HL-60 (cell line): ENCODE data around the gene ELN.

Experiments
- DNase-seq, 2 experiments: peaks; one replicate each; pipeline ENCODE4 v3.0.0-alpha.2; 2010 to 2020; ENCODE audit warnings: low read depth in 1 of 2, low spot score in 1 of 2
- H3K27ac ChIP-seq: fragments of 250-450 bp; sonication (Bioruptor Pico); replicated peaks from 2 replicates; pipeline ENCODE4 v1.5.1; 2020; ENCODE audit warnings: mild to moderate bottlenecking, moderate library complexity
- H3K27me3 ChIP-seq: fragments of 250-450 bp; sonication (Bioruptor Pico); 2 replicates; pipeline ENCODE4 v1.5.1; 2021; ENCODE audit warnings: mild to moderate bottlenecking, moderate library complexity; ENCODE audit not compliant: insufficient read depth, poor library complexity, severe bottlenecking
- H3K4me3 ChIP-seq: replicated peaks from 2 replicates; pipeline ENCODE4 v1.5.1; 2011; ENCODE audit warnings: mild to moderate bottlenecking, control low read depth, low read length; ENCODE audit not compliant: insufficient read depth
- GABPA ChIP-seq: IDR thresholded peaks from 2 replicates; pipeline ENCODE4 v1.6.1; 2012; ENCODE audit warnings: low read depth
- POLR2AphosphoS5 ChIP-seq: IDR thresholded peaks from 2 replicates; pipeline ENCODE4 v1.6.1; 2012; ENCODE audit warnings: low read depth
- SPI1 ChIP-seq: IDR thresholded peaks from 2 replicates; pipeline ENCODE4 v1.6.1; 2012; ENCODE audit warnings: low read depth, mild to moderate bottlenecking, borderline replicate concordance
- TF ChIP-seq, protein P1 (sequence below): IDR thresholded peaks from one replicate; pipeline ENCODE4 v1.5.1; 2011; ENCODE audit warnings: low read length, control low read depth, inconsistent platforms; ENCODE audit not compliant: insufficient read depth
- TF ChIP-seq, protein P2 (sequence below): IDR thresholded peaks from 2 replicates; pipeline ENCODE4 v1.6.1; 2012; ENCODE audit warnings: low read depth; ENCODE audit not compliant: insufficient replicate concordance

Gene ELN

GRCh38 chr7:74069086-74069541, 41.1 kb downstream of the ELN start:
- TF ChIP-seq POLR2AphosphoS5 (no peak), SPI1 (no peak), GABPA (no peak)
- TF ChIP-seq, protein P1, sequence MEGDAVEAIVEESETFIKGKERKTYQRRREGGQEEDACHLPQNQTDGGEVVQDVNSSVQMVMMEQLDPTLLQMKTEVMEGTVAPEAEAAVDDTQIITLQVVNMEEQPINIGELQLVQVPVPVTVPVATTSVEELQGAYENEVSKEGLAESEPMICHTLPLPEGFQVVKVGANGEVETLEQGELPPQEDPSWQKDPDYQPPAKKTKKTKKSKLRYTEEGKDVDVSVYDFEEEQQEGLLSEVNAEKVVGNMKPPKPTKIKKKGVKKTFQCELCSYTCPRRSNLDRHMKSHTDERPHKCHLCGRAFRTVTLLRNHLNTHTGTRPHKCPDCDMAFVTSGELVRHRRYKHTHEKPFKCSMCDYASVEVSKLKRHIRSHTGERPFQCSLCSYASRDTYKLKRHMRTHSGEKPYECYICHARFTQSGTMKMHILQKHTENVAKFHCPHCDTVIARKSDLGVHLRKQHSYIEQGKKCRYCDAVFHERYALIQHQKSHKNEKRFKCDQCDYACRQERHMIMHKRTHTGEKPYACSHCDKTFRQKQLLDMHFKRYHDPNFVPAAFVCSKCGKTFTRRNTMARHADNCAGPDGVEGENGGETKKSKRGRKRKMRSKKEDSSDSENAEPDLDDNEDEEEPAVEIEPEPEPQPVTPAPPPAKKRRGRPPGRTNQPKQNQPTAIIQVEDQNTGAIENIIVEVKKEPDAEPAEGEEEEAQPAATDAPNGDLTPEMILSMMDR: no peak
- TF ChIP-seq, protein P2, sequence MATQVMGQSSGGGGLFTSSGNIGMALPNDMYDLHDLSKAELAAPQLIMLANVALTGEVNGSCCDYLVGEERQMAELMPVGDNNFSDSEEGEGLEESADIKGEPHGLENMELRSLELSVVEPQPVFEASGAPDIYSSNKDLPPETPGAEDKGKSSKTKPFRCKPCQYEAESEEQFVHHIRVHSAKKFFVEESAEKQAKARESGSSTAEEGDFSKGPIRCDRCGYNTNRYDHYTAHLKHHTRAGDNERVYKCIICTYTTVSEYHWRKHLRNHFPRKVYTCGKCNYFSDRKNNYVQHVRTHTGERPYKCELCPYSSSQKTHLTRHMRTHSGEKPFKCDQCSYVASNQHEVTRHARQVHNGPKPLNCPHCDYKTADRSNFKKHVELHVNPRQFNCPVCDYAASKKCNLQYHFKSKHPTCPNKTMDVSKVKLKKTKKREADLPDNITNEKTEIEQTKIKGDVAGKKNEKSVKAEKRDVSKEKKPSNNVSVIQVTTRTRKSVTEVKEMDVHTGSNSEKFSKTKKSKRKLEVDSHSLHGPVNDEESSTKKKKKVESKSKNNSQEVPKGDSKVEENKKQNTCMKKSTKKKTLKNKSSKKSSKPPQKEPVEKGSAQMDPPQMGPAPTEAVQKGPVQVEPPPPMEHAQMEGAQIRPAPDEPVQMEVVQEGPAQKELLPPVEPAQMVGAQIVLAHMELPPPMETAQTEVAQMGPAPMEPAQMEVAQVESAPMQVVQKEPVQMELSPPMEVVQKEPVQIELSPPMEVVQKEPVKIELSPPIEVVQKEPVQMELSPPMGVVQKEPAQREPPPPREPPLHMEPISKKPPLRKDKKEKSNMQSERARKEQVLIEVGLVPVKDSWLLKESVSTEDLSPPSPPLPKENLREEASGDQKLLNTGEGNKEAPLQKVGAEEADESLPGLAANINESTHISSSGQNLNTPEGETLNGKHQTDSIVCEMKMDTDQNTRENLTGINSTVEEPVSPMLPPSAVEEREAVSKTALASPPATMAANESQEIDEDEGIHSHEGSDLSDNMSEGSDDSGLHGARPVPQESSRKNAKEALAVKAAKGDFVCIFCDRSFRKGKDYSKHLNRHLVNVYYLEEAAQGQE: no peak
- no peaks in the 10 kb centered on the region for H3K27me3 ChIP-seq
- no peak overlapping the region for H3K27ac ChIP-seq
- H3K4me3 ChIP-seq: no peak overlapping the region
- no peak for DNase-seq

DNA sequence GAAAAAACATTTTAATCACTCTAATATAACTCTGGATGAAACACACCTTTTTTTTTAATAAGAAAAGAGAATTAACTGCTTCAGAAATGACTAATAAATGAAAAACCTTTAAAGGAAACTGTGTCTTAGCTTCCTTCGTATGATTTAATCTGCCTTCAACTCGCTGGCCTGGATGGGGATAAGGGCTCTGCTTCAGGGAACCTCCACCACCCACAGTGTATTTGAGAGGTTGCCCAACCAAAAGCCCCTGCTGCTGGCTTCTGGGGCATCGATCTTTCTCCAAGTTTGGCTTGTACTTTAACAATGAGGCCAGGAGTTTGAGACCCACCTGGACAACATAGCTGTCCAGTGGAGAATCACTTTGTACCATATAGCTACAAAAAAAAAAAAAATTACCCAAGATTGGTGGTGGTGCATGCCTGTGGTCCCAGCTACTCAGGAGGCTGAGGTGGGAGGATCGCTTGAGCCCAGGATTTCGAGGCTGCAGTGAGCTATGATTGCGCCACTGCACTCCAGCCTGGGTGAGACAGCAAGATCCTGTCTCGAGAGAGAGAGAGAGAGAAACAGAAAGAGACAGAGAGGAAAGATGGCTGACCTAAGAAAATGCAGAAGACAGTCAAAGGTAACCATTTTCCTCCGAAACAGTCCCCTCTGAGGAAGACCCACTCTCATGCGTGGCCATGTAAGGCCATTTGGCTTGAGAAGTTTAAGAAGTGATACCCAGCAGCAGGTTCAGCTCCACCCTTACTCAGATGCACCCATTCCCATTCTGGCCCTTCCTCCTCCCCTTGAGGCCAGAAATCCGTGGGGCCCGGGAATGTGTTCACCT, 42.0 kb downstream of the ELN start:
- Histone ChIP-seq H3K4me3 (no peak overlapping the region), H3K27ac (no peak overlapping the region), H3K27me3 (no peaks in the 10 kb centered on the region)
- DNase-seq: no peak
- TF ChIP-seq, protein P1: no peak

DNA sequence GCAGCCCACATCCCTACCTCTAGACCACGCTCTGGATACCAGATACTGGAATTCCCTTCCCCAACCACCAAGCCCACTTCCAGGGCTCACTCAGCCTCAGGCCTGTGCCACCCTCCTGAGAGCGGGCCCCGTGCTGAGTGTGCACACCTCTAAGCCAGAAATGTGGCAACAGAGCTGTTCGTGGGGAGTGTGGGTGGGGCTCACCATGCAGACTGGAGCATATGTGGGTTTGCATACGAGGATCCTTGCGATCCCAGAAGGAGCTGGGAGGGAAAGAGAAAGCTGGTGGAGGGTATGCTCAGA, 42.6 kb downstream of the ELN start:
- Histone ChIP-seq H3K27me3 (no peaks in the 10 kb centered on the region), H3K27ac (no peak overlapping the region), H3K4me3 (no peak overlapping the region)
- TF ChIP-seq, protein P2: no peak
- TF ChIP-seq SPI1 (no peak), GABPA (no peak), POLR2AphosphoS5 (no peak)
- DNase-seq: no peak

GRCh38 chr7:74071121-74071520, 43.1 kb downstream of the ELN start:
- H3K27ac ChIP-seq: no peak overlapping the region
- DNase-seq: no peak
- TF ChIP-seq GABPA (no peak), POLR2AphosphoS5 (no peak), SPI1 (no peak)
- TF ChIP-seq, protein P2: no peak
- TF ChIP-seq, protein P1: no peak
- H3K4me3 ChIP-seq: no peak overlapping the region
- H3K27me3 ChIP-seq: no peaks in the 10 kb centered on the region
